ENCODE data around the gene GPER1.

The GPER1 gene

DNA sequence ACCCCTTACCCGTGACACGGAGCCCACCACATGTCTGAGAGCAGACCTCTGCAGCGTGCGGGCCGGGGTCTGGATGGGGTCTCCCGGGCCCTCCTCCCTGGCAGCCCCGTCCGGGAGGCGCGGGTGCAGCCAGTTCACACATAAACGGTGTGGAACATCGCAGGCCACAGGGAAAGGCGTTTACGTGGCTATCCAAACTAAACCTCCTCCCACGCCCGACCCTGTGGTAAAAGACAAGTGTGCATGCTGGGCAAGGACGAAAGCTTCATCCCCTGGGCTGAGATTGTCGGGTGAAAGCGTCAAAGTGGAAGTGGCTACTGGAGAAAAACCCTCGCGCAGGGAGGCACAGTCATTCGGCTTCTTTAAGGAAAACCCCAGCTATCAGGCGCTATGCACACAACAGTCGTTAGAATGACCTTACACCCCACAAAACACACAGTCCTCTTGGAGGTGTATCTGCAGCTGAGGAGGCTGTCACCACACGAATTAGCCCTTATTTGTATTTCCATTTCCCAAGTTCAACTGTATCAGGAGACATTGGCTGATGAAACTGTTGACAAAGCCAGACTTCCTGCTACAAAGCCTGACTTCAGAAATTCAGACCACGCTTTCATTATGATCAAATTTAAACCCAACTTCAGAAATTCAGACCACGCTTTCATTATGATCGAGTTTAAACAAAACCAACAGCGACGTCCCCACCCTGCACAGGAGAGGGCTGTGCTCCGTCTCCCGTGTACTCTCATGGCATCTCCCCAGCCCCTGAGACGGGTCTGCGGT lies 15.3 kb downstream of the GPER1 start:
- no peak overlapping the region for H3K27ac ChIP-seq (ENCODE audit: insufficient read depth, low read depth, low read length, poor library complexity, severe bottlenecking)
- WGBS, 2 experiments = 95 to 96% methylated on average over 34 of the region's 34 CpGs

DNA sequence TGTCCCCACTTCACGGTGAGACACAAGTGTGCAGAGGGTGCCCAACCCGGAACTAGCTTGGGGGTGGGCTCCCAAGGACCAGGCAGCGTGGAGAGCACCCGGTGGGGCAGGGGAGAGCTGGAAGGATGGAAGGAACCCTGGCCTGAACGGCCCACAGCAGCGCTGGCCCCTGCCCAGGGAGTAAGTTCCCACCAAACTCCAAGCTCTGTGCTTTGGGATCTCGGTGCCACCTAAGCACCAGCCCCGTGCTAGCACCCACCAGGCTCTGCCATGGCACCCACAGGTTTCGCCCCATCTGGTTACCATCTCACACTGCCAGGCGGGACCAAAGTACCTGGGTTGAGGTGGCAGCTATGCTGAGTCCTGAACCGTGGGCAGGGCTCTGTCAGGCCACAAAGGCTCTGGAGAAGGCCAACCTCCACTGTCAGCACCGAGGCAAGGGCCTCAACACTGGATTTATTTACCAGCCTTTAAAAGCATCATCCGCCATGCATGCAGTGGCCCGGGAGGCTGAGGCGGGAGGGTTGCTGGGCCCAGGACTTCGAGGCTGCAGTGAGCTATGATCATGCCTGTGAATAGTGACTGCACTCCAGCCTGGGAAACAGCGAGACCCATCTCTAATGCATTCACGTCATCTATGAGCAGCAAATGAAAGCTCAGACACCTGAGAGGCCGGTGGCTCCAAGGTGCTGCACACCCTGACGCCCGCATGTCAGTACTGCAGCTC lies 16.0 kb downstream of the GPER1 start:
- peaks cover 6% of the 10 kb centered on the region for H3K4me1 ChIP-seq (ENCODE audit: control insufficient read depth, insufficient read depth, low read length)
- no peak overlapping the region for H3K27ac ChIP-seq (ENCODE audit: insufficient read depth, low read depth, low read length, poor library complexity, severe bottlenecking)
- WGBS, 2 experiments = 94 to 95% methylated on average over 21 of the region's 21 CpGs
- H3K27me3 ChIP-seq (ENCODE audit: control insufficient read depth, insufficient read depth, low read length, poor library complexity, severe bottlenecking) = no peaks in the 10 kb centered on the region
- no peaks in the 10 kb centered on the region for H3K9me3 ChIP-seq (ENCODE audit: control insufficient read depth, low read length)
- no peak overlapping the region for H3K4me3 ChIP-seq (ENCODE audit: insufficient read depth, low read depth, low read length)
- no peaks in the 10 kb centered on the region for H3K36me3 ChIP-seq (ENCODE audit: control insufficient read depth, insufficient read depth, low read length)

More for the DNA sequence above, 15.3 kb downstream of the GPER1 start:
- H3K4me1 ChIP-seq (ENCODE audit: control insufficient read depth, insufficient read depth, low read length) = peaks cover 6% of the 10 kb centered on the region
- no peaks in the 10 kb centered on the region for H3K36me3 ChIP-seq (ENCODE audit: control insufficient read depth, insufficient read depth, low read length)
- no peaks in the 10 kb centered on the region for H3K27me3 ChIP-seq (ENCODE audit: control insufficient read depth, insufficient read depth, low read length, poor library complexity, severe bottlenecking)
- H3K9me3 ChIP-seq (ENCODE audit: control insufficient read depth, low read length) = no peaks in the 10 kb centered on the region
- H3K4me3 ChIP-seq (ENCODE audit: insufficient read depth, low read depth, low read length) = no peak overlapping the region

- Histone ChIP-seq H3K27me3 (ENCODE audit: control insufficient read depth, insufficient read depth, low read length, poor library complexity, severe bottlenecking) (no peaks in the 10 kb centered on the region), H3K4me3 (ENCODE audit: insufficient read depth, low read depth, low read length) (no peak overlapping the region)
- WGBS, 2 experiments = 96 to 97% methylated on average over 12 to 13 of the region's 13 CpGs
These were observed 16.7 kb downstream of the GPER1 start for GRCh38 chr7:1104516-1105179.

GRCh38 chr7:1105189-1105588 lies 17.3 kb downstream of the GPER1 start:
- H3K4me3 ChIP-seq (ENCODE audit: insufficient read depth, low read depth, low read length) = no peak overlapping the region
- no peaks in the 10 kb centered on the region for H3K9me3 ChIP-seq (ENCODE audit: control insufficient read depth, low read length)
- H3K36me3 ChIP-seq (ENCODE audit: control insufficient read depth, insufficient read depth, low read length) = no peaks in the 10 kb centered on the region
- no peak overlapping the region for H3K27ac ChIP-seq (ENCODE audit: insufficient read depth, low read depth, low read length, poor library complexity, severe bottlenecking)
- H3K4me1 ChIP-seq (ENCODE audit: control insufficient read depth, insufficient read depth, low read length) = peaks cover 6% of the 10 kb centered on the region
- H3K27me3 ChIP-seq (ENCODE audit: control insufficient read depth, insufficient read depth, low read length, poor library complexity, severe bottlenecking) = no peaks in the 10 kb centered on the region
- WGBS, 2 experiments = 87 to 90% methylated on average over 11 of the region's 11 CpGs

More at GRCh38 chr7:1104516-1105179, 16.7 kb downstream of the GPER1 start:
- Histone ChIP-seq H3K4me1 (ENCODE audit: control insufficient read depth, insufficient read depth, low read length) (peaks cover 6% of the 10 kb centered on the region), H3K36me3 (ENCODE audit: control insufficient read depth, insufficient read depth, low read length) (no peaks in the 10 kb centered on the region), H3K27ac (ENCODE audit: insufficient read depth, low read depth, low read length, poor library complexity, severe bottlenecking) (no peak overlapping the region), H3K9me3 (ENCODE audit: control insufficient read depth, low read length) (no peaks in the 10 kb centered on the region)

DNA sequence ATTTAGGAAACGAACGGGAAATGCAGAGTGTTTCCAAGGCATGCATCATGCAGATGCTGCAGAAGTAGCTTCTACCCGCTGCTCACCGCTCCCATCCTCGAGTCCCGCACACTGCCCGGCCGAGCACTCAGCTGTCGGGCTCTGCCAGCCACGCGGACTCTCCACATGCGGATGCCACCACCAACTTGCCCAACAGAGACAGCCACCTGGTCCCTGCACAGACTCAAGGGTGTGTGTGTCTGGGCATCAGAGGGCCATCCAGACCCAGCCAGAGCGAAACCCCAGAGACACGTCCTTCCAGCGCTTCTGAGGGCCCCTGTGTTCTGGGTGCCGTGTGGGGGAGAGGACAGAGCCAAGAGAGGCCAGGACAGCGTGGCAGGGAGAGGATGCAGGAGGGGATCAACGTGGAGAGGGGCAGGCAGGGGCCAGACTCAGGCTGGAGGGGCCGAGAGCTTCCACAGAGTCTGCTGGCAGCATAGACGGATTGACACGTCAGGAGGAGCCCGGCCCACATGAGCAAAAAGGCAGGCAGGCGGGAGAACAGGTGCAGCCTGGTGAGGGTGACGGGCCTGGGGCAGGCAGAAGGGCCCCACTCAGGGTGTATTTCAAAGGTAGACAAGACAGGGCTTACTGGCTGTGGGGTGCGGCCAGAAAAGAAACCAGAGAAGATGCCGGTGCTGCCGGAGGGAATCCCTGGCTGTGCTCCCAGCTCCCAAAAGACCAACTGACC lies 18.3 kb downstream of the GPER1 start:
- H3K9me3 ChIP-seq (ENCODE audit: control insufficient read depth, low read length) = no peaks in the 10 kb centered on the region
- no peaks in the 10 kb centered on the region for H3K36me3 ChIP-seq (ENCODE audit: control insufficient read depth, insufficient read depth, low read length)
- H3K4me3 ChIP-seq (ENCODE audit: insufficient read depth, low read depth, low read length) = no peak overlapping the region
- H3K27ac ChIP-seq (ENCODE audit: insufficient read depth, low read depth, low read length, poor library complexity, severe bottlenecking) = no peak overlapping the region
- peaks cover 2% of the 10 kb centered on the region for H3K4me1 ChIP-seq (ENCODE audit: control insufficient read depth, insufficient read depth, low read length)
- WGBS, 2 experiments = 94% methylated on average over 27 of the region's 27 CpGs
- H3K27me3 ChIP-seq (ENCODE audit: control insufficient read depth, insufficient read depth, low read length, poor library complexity, severe bottlenecking) = no peaks in the 10 kb centered on the region

DNA sequence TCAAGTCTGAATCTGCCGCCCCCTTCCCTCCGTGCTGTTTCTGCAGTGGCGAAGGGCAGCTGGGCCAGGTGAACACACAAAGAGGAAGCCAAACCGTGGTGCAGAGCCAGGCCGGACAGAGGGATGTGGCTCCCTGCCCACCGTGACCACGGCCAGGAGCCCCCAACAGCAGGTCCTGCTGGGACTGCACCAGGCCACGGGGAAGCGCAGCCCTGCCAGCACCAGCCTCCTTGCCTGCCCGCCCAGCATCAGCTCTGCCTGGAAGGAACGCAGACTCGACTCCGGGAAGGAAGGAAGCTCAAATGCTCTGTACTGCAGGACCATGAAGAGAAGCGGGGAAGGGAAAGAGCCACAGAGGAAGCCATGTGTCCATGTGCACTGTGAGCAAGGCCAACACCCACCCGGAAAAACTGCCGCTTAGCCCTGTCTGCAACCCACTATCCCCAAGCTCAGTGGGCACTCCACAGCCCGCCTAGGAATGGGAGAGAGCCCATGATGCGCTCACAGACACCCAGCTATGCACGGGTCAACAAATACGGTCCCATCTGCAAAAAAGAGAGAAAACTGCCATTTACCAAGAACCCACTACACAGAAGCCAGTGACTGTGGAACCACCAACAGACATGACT lies 19.0 kb downstream of the GPER1 start:
- Histone ChIP-seq H3K36me3 (ENCODE audit: control insufficient read depth, insufficient read depth, low read length) (no peaks in the 10 kb centered on the region), H3K4me3 (ENCODE audit: insufficient read depth, low read depth, low read length) (no peak overlapping the region), H3K9me3 (ENCODE audit: control insufficient read depth, low read length) (no peaks in the 10 kb centered on the region), H3K4me1 (ENCODE audit: control insufficient read depth, insufficient read depth, low read length) (no peaks in the 10 kb centered on the region), H3K27me3 (ENCODE audit: control insufficient read depth, insufficient read depth, low read length, poor library complexity, severe bottlenecking) (no peaks in the 10 kb centered on the region), H3K27ac (ENCODE audit: insufficient read depth, low read depth, low read length, poor library complexity, severe bottlenecking) (no peak overlapping the region)
- 91 to 92% methylated on average over 20 of the region's 20 CpGs for WGBS, 2 experiments

- Histone ChIP-seq H3K27me3 (ENCODE audit: control insufficient read depth, insufficient read depth, low read length, poor library complexity, severe bottlenecking) (no peaks in the 10 kb centered on the region), H3K27ac (ENCODE audit: insufficient read depth, low read depth, low read length, poor library complexity, severe bottlenecking) (no peak overlapping the region), H3K9me3 (ENCODE audit: control insufficient read depth, low read length) (no peaks in the 10 kb centered on the region), H3K4me1 (ENCODE audit: control insufficient read depth, insufficient read depth, low read length) (no peaks in the 10 kb centered on the region), H3K4me3 (ENCODE audit: insufficient read depth, low read depth, low read length) (no peak overlapping the region), H3K36me3 (ENCODE audit: control insufficient read depth, insufficient read depth, low read length) (no peaks in the 10 kb centered on the region)
- WGBS, 2 experiments = 92 to 93% methylated on average over 30 of the region's 30 CpGs
These were observed 20.5 kb downstream of the GPER1 start for GRCh38 chr7:1108264-1108920.

DNA sequence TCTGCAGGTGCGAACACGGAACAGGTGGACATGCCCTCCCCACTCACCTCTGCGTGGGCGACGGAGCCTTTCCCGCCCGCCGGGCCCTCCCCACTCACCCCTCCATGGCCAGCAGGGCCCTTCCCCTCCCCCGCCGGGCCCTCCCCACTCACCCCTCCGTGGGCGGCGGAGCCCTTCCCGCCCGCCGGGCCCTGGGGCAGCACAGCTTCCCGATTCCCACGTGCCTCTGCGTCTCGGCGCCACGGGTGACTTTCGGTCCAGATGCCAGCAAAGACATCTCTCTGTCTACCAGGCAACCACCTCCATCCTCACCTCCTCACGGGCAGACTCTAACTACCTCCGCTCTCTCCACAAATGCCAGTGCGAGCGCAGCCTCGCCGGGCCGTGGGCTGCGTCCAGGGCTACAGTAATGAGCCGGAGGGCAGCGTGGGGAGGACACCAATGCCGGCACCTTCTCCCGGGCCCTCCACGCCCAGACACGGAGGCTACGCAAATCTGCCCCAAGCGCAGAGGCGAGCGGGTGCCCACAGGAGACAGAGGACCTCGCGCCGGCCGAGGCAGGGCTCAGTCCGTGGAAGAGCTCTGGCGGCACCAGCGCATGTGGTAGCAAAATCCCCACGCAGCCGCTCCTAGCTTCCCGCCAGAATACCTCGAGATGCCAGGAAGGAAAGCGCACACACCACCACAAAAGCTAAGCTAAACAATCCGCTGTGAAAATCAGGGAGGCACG lies 21.8 kb downstream of the GPER1 start:
- no peak overlapping the region for H3K27ac ChIP-seq (ENCODE audit: insufficient read depth, low read depth, low read length, poor library complexity, severe bottlenecking)
- 95 to 96% methylated on average over 53 to 55 of the region's 55 CpGs for WGBS, 2 experiments
- no peaks in the 10 kb centered on the region for H3K27me3 ChIP-seq (ENCODE audit: control insufficient read depth, insufficient read depth, low read length, poor library complexity, severe bottlenecking)
- H3K9me3 ChIP-seq (ENCODE audit: control insufficient read depth, low read length) = no peaks in the 10 kb centered on the region
- H3K4me1 ChIP-seq (ENCODE audit: control insufficient read depth, insufficient read depth, low read length) = no peaks in the 10 kb centered on the region
- no peaks in the 10 kb centered on the region for H3K36me3 ChIP-seq (ENCODE audit: control insufficient read depth, insufficient read depth, low read length)
- no peak overlapping the region for H3K4me3 ChIP-seq (ENCODE audit: insufficient read depth, low read depth, low read length)

DNA sequence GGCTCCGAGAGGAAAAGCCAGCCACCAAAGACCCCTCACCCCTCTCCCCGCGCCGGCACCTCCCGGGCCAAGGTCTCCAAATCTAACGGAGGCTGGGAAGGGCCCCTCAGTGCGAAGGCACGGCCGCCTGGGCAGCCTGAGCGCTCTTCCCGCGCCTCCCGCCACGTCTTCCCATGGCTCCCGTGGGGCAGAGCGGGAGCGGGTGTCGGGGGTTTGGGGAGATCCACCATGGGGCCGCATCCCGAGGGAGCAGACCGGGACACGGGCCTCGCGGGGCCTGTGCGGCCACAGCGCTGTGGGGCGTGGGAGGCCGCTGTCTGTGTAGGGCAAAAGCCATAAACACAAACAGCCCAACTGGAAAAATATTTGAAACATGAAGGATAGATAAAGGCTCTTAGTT lies 22.4 kb downstream of the GPER1 start:
- no peaks in the 10 kb centered on the region for H3K27me3 ChIP-seq (ENCODE audit: control insufficient read depth, insufficient read depth, low read length, poor library complexity, severe bottlenecking)
- H3K27ac ChIP-seq (ENCODE audit: insufficient read depth, low read depth, low read length, poor library complexity, severe bottlenecking) = no peak overlapping the region
- no peak overlapping the region for H3K4me3 ChIP-seq (ENCODE audit: insufficient read depth, low read depth, low read length)
- no peaks in the 10 kb centered on the region for H3K36me3 ChIP-seq (ENCODE audit: control insufficient read depth, insufficient read depth, low read length)
- H3K9me3 ChIP-seq (ENCODE audit: control insufficient read depth, low read length) = no peaks in the 10 kb centered on the region
- WGBS, 2 experiments = 95 to 96% methylated on average over 28 of the region's 28 CpGs
- no peaks in the 10 kb centered on the region for H3K4me1 ChIP-seq (ENCODE audit: control insufficient read depth, insufficient read depth, low read length)
